Nephron (organoid): ENCODE results near the gene SLC38A11.
"Not testable (repeated sequence)": the region's sequence is repeated elsewhere in the genome, so short reads cannot be mapped to it uniquely, and the experiment has no call there.

ENCODE experiments used
- H3K27ac Mint-ChIP-seq, 3 experiments: 2 replicates each; pipeline ENCODE4 v1.8.0; 2020; ENCODE audit warnings: mixed read lengths in 3 of 3, mild to moderate bottlenecking in 2 of 3, moderate library complexity in 1 of 3
- H3K27me3 Mint-ChIP-seq: 2 replicates; pipeline ENCODE4 v1.8.0; 2021; ENCODE audit warnings: low read depth, mild to moderate bottlenecking, moderate library complexity, mixed read lengths
- H3K36me3 Mint-ChIP-seq: 2 replicates; pipeline ENCODE4 v1.8.0; 2020; ENCODE audit warnings: low read depth, mixed read lengths
- H3K4me1 Mint-ChIP-seq: 2 replicates; pipeline ENCODE4 v1.8.0; 2020; ENCODE audit warnings: mixed read lengths
- H3K4me3 Mint-ChIP-seq, 3 experiments: 2 replicates each; pipeline ENCODE4 v1.8.0; 2020; ENCODE audit warnings: mild to moderate bottlenecking in 3 of 3, mixed read lengths in 3 of 3, moderate library complexity in 2 of 3
- H3K9me3 Mint-ChIP-seq: 2 replicates; pipeline ENCODE4 v1.8.0; 2020; ENCODE audit warnings: mixed read lengths
- CTCF ChIP-seq, 3 experiments: fragments of 200-600 bp; sonication (generic); IDR thresholded peaks; one replicate each; pipeline ENCODE4 v1.5.0; 2021; ENCODE audit warnings: antibody characterized with exemption in 3 of 3; ENCODE audit not compliant: unreplicated experiment in 3 of 3

Gene SLC38A11

GRCh38 chr2:164979113-164979512 is 23.8 kb upstream of the SLC38A11 start:
- TF ChIP-seq CTCF (IDR thresholded peaks at IDR 0.05; ENCODE audit: unreplicated experiment in 3 of 3) = no peak
- Mint-ChIP-seq H3K27ac (no peak overlapping the region), H3K4me1 (peaks cover 29% of the 10 kb centered on the region), H3K9me3 (no peaks in the 10 kb centered on the region), H3K4me3 (no peak overlapping the region), H3K36me3 (no peaks in the 10 kb centered on the region), H3K27me3 (no peaks in the 10 kb centered on the region)

- not testable (repeated sequence) for H3K36me3 Mint-ChIP-seq, H3K9me3 Mint-ChIP-seq, H3K27me3 Mint-ChIP-seq, H3K4me3 Mint-ChIP-seq
- H3K4me1 Mint-ChIP-seq = peaks cover 31% of the 10 kb centered on the region
- peak overlapping the region in 2 of 3 experiments; percentile 39 to 55 for H3K27ac Mint-ChIP-seq
Observed at GRCh38 chr2:164976875-164977470, 21.6 kb upstream of the SLC38A11 start.

- no peak for TF ChIP-seq CTCF (IDR thresholded peaks at IDR 0.05; ENCODE audit: unreplicated experiment in 3 of 3)
- H3K36me3 Mint-ChIP-seq = no peaks in the 10 kb centered on the region
- H3K4me1 Mint-ChIP-seq = peaks cover 31% of the 10 kb centered on the region
- H3K27ac Mint-ChIP-seq = peak overlapping the region; percentile 39 to 55 (median 39)
- H3K27me3 Mint-ChIP-seq = no peaks in the 10 kb centered on the region
- no peak overlapping the region for H3K4me3 Mint-ChIP-seq
- no peaks in the 10 kb centered on the region for H3K9me3 Mint-ChIP-seq
Observed at GRCh38 chr2:164976301-164976700, 21.0 kb upstream of the SLC38A11 start.

GRCh38 chr2:164975891-164976290 is 20.6 kb upstream of the SLC38A11 start:
- Mint-ChIP-seq H3K4me3 (no peak overlapping the region), H3K36me3 (no peaks in the 10 kb centered on the region), H3K4me1 (peaks cover 29% of the 10 kb centered on the region), H3K9me3 (no peaks in the 10 kb centered on the region), H3K27ac (peak overlapping the region in 2 of 3 experiments; percentile 39 to 55), H3K27me3 (no peaks in the 10 kb centered on the region)
- TF ChIP-seq CTCF (IDR thresholded peaks at IDR 0.05; ENCODE audit: unreplicated experiment in 3 of 3) = no peak

- Mint-ChIP-seq H3K27ac (no peak overlapping the region), H3K27me3 (no peaks in the 10 kb centered on the region), H3K4me1 (peaks cover 32% of the 10 kb centered on the region), H3K9me3 (no peaks in the 10 kb centered on the region), H3K4me3 (no peak overlapping the region), H3K36me3 (no peaks in the 10 kb centered on the region)
- no peak for TF ChIP-seq CTCF (IDR thresholded peaks at IDR 0.05; ENCODE audit: unreplicated experiment in 3 of 3)
Observed at GRCh38 chr2:164974221-164974620, 18.9 kb upstream of the SLC38A11 start.

- no peaks in the 10 kb centered on the region for H3K27me3 Mint-ChIP-seq
- TF ChIP-seq CTCF (IDR thresholded peaks at IDR 0.05; ENCODE audit: unreplicated experiment in 3 of 3) = no peak
- H3K9me3 Mint-ChIP-seq = no peaks in the 10 kb centered on the region
- no peak overlapping the region for H3K4me3 Mint-ChIP-seq
- no peaks in the 10 kb centered on the region for H3K36me3 Mint-ChIP-seq
- no peak overlapping the region for H3K27ac Mint-ChIP-seq
- peaks cover 27% of the 10 kb centered on the region for H3K4me1 Mint-ChIP-seq
Observed at GRCh38 chr2:164972216-164972615, 16.9 kb upstream of the SLC38A11 start.
